Prostate gland (tissue), 2 donors: ENCODE data around the gene FRMD4A.

ENCODE experiments used
- CTCF ChIP-seq, 4 experiments: fragments of 200-600 bp in 2 of 4; fragments of 450-650 bp in 2 of 4; sonication (generic) in 2 of 4; IDR thresholded peaks; 1 replicate in 3 of 4; 2 replicates in 1 of 4; pipeline ENCODE4 v1.5.1; 2016 to 2019; ENCODE audit warnings: antibody characterized with exemption in 4 of 4, mild to moderate bottlenecking in 2 of 4, moderate library complexity in 2 of 4
- POLR2A ChIP-seq: fragments of 450-650 bp; IDR thresholded peaks from one replicate; pipeline ENCODE4 v1.6.1; 2016; ENCODE audit warnings: antibody characterized with exemption, mild to moderate bottlenecking
- POLR2AphosphoS5 ChIP-seq: sonication (generic); formaldehyde crosslinking; IDR thresholded peaks from one replicate; pipeline ENCODE4 v1.6.1; 2017; ENCODE audit warnings: antibody characterized with exemption

DNA sequence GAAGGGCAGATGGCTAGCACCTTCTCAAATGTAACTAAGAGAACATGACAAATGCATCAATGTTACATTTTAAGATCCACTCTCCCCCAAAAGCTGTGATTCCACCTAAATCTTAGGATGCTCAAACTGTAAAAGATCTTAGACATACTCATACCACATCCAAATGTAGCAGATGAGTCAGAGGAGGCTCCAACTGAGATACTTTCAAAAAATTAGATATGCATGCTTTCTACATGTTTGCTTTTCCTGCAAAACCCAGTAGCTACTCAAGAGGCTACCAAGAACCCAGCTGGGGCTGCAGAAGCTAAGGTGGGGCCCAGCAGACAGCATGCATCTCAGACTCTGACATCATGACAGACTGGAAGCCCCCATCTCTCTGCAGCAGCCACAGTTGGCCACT, 31.4 kb upstream of the FRMD4A start:
- TF ChIP-seq CTCF (IDR thresholded peaks at IDR 0.05) (no peak), POLR2A (no peak), POLR2AphosphoS5 (no peak)
